ENCODE data around the gene EPM2A.

Gene EPM2A

GRCh38 chr6:145648149-145648548 is 87.2 kb downstream of the EPM2A start:
- no peak for DNase-seq (ENCODE audit: low read depth)
- TF ChIP-seq POLR2A (IDR thresholded peaks at IDR 0.05; ENCODE audit: extremely low read depth, insufficient read length): no peak
- no peak overlapping the region for H3K4me3 ChIP-seq (ENCODE audit: low read depth, low read length)

- no peak for DNase-seq (ENCODE audit: low read depth)
- H3K4me3 ChIP-seq (ENCODE audit: low read depth, low read length): no peak overlapping the region
- no peak for TF ChIP-seq CTCF (IDR thresholded peaks at IDR 0.05; ENCODE audit: low read depth, low read length)
- TF ChIP-seq MYC (IDR thresholded peaks at IDR 0.05; ENCODE audit: low read depth, low read length): no peak
- no peak for TF ChIP-seq MAX (IDR thresholded peaks at IDR 0.05; ENCODE audit: low read depth, low read length)
- TF ChIP-seq POLR2A (IDR thresholded peaks at IDR 0.05; ENCODE audit: extremely low read depth, insufficient read length): no peak
Measured at GRCh38 chr6:145647602-145648001, 87.7 kb downstream of the EPM2A start.

GRCh38 chr6:145643760-145644159 is 91.6 kb downstream of the EPM2A start:
- no peak overlapping the region for H3K4me3 ChIP-seq (ENCODE audit: low read depth, low read length)
- TF ChIP-seq MAX (IDR thresholded peaks at IDR 0.05; ENCODE audit: low read depth, low read length) (no peak), POLR2A (IDR thresholded peaks at IDR 0.05; ENCODE audit: extremely low read depth, insufficient read length) (no peak), CTCF (IDR thresholded peaks at IDR 0.05; ENCODE audit: low read depth, low read length) (no peak), MYC (IDR thresholded peaks at IDR 0.05; ENCODE audit: low read depth, low read length) (no peak)
- DNase-seq (ENCODE audit: low read depth): no peak

- DNase-seq (ENCODE audit: low read depth): peak; percentile 82
- H3K4me3 ChIP-seq (ENCODE audit: low read depth, low read length): no peak overlapping the region
- TF ChIP-seq MAX (IDR thresholded peaks at IDR 0.05; ENCODE audit: low read depth, low read length): no peak
- no peak for TF ChIP-seq POLR2A (IDR thresholded peaks at IDR 0.05; ENCODE audit: extremely low read depth, insufficient read length)
- no peak for TF ChIP-seq MYC (IDR thresholded peaks at IDR 0.05; ENCODE audit: low read depth, low read length)
- peak; percentile 83 for TF ChIP-seq CTCF (IDR thresholded peaks at IDR 0.05; ENCODE audit: low read depth, low read length)
Measured at GRCh38 chr6:145633981-145634627, 101.2 kb downstream of the EPM2A start.

GRCh38 chr6:145632971-145633370 is 102.3 kb downstream of the EPM2A start:
- no peak for DNase-seq (ENCODE audit: low read depth)
- no peak for TF ChIP-seq MAX (IDR thresholded peaks at IDR 0.05; ENCODE audit: low read depth, low read length)
- no peak overlapping the region for H3K4me3 ChIP-seq (ENCODE audit: low read depth, low read length)

GRCh38 chr6:145631374-145631773 is 103.9 kb downstream of the EPM2A start:
- no peak for TF ChIP-seq MAX (IDR thresholded peaks at IDR 0.05; ENCODE audit: low read depth, low read length)
- TF ChIP-seq POLR2A (IDR thresholded peaks at IDR 0.05; ENCODE audit: extremely low read depth, insufficient read length): no peak
- no peak for TF ChIP-seq CTCF (IDR thresholded peaks at IDR 0.05; ENCODE audit: low read depth, low read length)
- TF ChIP-seq MYC (IDR thresholded peaks at IDR 0.05; ENCODE audit: low read depth, low read length): no peak
- H3K4me3 ChIP-seq (ENCODE audit: low read depth, low read length): no peak overlapping the region
- no peak for DNase-seq (ENCODE audit: low read depth)

- TF ChIP-seq MYC (IDR thresholded peaks at IDR 0.05; ENCODE audit: low read depth, low read length): no peak
- no peak for TF ChIP-seq POLR2A (IDR thresholded peaks at IDR 0.05; ENCODE audit: extremely low read depth, insufficient read length)
- no peak for DNase-seq (ENCODE audit: low read depth)
- no peak overlapping the region for H3K4me3 ChIP-seq (ENCODE audit: low read depth, low read length)
Measured at GRCh38 chr6:145630598-145630997, 104.7 kb downstream of the EPM2A start.
